Activated CD4-positive, CD25-positive, alpha-beta regulatory T cell treated with anti-CD3 and anti-CD28 coated beads, Interleukin-2, amount 50 U/mL, for 72 hours (primary cell): Measurements from ENCODE around the gene MAP4K4.
"Not testable (repeated sequence)": the region's sequence is repeated elsewhere in the genome, so short reads cannot be mapped to it uniquely, and the experiment has no call there.

Experiments
- DNase-seq: peaks from one replicate; pipeline ENCODE4 v3.0.0; 2021

Gene MAP4K4

DNA sequence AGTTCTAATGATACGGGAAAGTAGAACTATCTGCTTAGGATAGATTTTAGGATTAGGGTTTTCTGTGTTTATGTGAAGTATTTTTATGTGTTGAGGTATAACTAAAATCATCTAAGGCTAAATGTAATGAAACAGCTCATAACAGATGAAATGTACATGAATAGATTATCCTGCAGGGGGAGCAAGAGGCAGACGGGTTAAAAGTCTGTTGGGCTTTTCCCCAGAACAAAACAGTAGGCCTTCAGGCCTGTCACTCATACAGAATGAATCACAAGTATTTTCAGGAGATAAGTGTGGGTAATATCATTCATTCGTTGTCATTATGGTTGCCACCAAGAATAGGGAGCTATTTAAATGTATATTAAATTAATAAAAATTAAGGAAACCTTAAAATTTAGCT is 186.4 kb downstream of the MAP4K4 start:
- no peak for DNase-seq

- no peak for DNase-seq
Observed at GRCh38 chr2:101884423-101884822, 186.9 kb downstream of the MAP4K4 start.

DNA sequence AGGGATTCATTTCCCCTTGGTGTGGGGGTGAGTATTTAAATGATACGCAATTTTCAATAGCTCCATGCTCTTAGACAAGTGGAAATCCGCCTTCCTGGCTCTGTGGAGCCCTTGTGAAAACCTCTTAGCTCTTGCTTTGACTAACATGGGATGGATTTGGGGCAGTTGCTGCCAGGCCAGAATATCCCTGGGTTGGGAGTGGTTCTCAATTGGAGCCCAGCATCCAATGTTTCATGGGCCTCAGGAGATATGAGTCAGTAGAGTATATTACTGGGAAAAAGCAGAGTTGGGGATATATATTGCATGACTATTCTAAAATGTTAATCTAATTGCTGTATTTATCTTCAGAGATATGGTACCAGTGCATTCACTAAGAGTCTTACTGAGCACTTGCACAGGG is 189.8 kb downstream of the MAP4K4 start:
- no peak for DNase-seq

DNA sequence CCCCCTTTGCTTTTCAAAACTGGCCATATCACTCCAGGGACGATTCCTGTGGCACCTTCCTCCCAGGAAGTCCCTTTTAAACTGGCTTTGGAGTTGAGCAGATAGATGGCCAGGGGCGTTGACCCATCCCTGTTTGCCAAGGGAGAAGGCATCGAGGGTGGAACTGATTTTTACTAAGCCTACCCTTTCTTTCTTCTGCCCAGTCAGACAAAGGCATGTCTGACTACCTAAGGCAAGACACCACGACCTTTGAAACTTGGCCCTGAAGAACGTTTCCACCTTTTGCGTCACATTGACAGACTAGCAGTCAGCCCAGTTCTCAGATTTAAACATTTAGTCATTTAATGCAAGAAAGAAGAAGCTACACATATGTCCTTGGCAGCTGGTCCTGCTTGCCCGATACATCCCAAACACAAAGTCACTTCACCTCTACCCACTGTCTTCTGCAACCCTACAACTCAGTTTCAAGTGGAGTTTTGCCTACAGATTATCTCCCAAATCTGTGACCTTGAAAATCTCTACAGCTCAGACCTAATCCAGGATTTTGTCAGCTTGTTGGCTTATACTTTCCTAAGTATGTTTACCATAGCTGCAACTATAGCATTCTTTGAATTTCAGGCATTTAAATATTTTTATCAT is 192.1 kb downstream of the MAP4K4 start:
- no peak for DNase-seq

GRCh38 chr2:101892377-101892776 is 194.9 kb downstream of the MAP4K4 start:
- no peak for DNase-seq

DNA sequence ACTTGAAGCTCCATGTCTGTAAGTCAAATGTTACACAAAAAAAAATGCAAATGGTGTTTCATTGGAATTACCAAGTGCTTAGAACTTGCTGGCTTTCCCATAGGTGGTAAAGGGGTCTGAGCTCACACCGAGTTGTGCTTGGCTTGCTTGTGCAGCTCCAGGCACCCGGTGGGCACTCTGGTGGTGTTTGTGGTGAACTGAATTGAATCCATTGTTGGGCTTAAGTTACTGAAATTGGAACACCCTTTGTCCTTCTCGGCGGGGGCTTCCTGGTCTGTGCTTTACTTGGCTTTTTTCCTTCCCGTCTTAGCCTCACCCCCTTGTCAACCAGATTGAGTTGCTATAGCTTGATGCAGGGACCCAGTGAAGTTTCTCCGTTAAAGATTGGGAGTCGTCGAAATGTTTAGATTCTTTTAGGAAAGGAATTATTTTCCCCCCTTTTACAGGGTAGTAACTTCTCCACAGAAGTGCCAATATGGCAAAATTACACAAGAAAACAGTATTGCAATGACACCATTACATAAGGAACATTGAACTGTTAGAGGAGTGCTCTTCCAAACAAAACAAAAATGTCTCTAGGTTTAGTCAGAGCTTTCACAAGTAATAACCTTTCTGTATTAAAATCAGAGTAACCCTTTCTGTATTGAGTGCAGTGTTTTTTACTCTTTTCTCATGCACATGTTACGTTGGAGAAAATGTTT is 196.3 kb downstream of the MAP4K4 start:
- no peak for DNase-seq

DNA sequence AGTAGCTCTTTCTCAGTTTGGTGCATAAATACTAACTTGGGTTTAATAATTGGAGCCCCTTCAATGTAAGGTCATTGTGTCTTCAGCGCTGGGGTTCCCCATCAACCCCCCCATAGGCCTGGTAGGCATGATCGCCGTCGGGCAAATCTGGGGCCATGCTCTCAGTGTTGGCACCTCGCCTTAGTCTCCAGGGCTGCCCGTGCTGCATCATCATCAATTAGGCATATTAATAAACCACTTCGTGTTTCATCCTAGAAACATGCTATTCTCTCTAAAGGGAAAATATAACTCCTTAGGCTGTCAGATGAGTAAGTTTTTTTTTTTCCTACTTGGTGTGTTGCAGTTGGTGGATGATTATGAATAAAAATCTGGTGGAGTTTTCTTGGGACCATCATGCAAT is 197.5 kb downstream of the MAP4K4 start:
- DNase-seq, result no peak

DNA sequence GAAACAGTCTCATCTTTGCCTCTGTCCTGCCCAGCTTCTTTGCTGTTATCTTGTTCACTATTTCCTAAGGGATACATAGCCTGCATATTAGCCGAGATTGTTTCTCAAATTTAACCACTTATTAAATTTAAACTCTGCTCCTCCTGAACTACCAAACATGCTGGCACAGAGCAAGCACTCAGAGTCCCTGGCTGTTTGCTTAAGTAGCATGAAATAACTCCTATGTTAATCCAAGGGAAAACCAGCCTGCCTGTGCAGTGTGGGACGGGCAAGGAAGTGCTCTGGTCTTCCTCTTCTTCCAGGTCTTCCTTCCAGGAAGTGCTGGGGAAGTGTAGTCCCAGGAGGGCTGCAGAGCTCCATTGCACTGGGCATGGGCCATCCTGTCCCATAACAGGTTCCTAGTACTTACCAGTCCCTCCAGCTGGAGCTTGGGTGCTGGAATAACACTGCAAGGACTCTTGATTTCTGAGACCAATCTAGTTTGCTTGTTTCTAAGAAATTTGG is 198.4 kb downstream of the MAP4K4 start:
- DNase-seq, result no peak

GRCh38 chr2:101897301-101897700 is 199.8 kb downstream of the MAP4K4 start:
- DNase-seq, result no peak

DNA sequence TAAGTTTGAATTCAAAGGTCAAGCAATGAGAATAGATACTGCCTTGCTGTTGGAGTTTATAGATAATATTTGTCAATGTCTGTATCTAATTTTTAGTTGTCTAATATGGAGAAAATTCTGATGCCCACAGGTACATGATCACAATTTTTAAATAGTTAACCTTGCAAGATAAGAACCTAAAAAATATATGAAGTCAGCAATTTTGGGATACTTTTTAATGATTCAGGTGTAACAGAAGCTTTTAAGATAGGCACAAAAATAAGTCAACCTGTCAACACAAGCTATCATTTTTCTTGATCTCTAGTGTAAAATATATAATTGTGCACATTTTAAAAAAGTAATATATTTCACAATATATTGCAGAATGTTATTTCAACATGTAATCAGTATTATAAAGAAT is 201.8 kb downstream of the MAP4K4 start:
- DNase-seq, result no peak

GRCh38 chr2:101899871-101900270 is 202.4 kb downstream of the MAP4K4 start:
- no peak for DNase-seq

GRCh38 chr2:101900375-101900774 is 202.9 kb downstream of the MAP4K4 start:
- DNase-seq, result no peak

DNA sequence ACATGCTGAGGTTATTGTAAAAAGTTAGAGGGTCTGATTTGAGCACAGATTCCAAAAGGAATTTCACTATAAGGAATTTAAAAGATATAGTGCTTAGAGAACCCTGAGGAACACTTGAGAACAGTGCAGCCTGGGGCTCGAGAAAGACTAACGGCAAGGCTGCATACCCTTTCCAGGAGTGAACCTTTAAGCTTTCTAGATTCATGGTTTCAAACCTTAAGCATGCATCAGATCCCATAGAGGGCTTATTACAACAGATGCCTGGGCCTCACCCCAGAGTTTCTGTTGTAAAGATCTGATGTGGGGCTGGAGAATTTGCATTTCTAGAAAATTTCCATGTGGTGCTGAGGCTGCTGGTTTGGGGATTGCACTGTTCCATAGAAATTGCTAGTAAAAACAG is 203.7 kb downstream of the MAP4K4 start:
- no peak for DNase-seq

- no peak for DNase-seq
Observed at GRCh38 chr2:101902169-101902568, 204.7 kb downstream of the MAP4K4 start.

DNA sequence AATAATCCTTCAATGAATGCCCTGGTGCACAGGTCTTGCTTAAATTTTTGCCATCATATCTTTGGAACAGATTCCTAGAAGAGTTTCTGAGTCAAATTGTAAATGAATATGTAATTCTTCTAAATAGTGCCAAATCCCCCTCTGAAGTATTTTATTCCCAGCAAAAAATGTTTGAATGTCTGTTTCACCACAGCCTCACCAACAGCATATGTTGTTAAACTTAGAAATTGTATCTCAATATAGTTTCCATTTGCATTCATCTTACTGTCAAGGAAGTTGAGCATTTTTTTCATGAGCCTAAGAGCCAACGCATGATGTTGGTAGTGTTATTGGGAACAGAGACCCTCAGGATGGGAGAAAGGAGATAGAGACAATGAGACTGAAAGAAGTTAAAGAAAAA is 207.4 kb downstream of the MAP4K4 start:
- no peak for DNase-seq

DNA sequence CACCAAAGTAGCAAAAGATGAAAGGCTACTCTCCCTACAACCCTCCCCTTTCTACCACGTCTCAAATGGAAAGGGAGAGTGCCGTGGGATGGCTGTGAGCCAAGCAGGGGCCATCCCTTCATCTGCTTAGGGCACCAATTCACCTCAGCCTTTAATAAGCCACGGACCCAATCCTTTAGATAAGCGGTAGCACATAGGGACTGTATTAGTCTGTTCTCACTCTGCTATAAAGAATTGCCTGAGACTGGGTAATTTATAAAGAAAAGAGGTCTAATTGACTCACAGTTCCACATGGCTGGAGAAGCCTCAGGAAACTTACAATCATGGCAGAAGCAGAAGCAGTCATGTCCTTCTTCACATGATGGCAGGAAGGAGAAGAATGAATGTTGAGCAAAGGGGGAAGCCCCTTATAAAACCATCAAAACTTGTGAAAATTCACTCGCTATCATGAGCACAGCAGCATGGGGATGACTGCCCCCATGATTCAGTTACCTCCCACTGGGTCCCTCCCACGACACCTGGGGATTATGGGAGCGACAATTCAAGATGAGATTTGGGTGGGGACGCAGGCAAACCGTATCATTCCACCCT is 208.3 kb downstream of the MAP4K4 start:
- DNase-seq, result no peak

- no peak for DNase-seq
Observed at GRCh38 chr2:101909760-101910159, 212.3 kb downstream of the MAP4K4 start.

DNA sequence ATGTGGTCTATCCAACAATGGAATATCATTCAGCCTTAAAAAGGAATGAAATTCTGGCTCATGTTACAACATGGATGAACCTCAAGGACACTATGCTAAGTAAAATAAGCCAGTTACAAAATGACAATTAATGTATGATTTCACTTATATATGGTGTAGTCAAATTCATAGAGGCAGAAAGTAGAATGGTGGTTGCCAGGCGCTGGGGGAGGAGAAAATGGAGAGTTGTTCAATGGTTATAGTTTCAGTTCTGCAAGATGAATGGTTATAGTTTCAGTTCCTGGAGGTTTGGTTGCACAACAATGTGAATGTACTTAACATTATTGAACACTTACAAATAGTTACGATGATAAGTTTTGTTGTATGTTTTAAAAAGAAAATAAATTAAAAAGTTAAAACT is 215.0 kb downstream of the MAP4K4 start:
- no peak for DNase-seq

- no peak for DNase-seq
Observed at GRCh38 chr2:101921319-101921952, 223.9 kb downstream of the MAP4K4 start.

DNA sequence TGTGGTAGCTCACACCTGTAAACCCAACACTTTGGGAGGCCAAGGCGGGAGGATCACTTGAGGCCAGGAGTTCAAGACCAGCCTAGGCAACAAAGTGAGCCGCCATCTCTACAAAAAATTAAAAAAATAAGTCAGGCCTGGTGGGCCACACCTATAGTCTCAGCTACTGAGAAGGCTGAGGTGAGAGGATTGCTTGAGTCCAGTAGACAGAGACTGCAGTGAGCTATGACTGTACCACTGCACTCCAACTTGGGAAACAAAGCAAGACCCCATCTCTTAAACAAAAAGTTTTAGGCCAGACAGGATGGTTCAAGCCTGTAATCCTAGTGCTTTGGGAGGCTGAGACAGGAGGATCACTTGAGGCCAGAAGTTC is 224.4 kb downstream of the MAP4K4 start:
- no peak for DNase-seq

- not testable (repeated sequence) for DNase-seq
Observed at GRCh38 chr2:101924311-101924710, 226.8 kb downstream of the MAP4K4 start.

GRCh38 chr2:101930019-101930418 is 232.5 kb downstream of the MAP4K4 start:
- no peak for DNase-seq

DNA sequence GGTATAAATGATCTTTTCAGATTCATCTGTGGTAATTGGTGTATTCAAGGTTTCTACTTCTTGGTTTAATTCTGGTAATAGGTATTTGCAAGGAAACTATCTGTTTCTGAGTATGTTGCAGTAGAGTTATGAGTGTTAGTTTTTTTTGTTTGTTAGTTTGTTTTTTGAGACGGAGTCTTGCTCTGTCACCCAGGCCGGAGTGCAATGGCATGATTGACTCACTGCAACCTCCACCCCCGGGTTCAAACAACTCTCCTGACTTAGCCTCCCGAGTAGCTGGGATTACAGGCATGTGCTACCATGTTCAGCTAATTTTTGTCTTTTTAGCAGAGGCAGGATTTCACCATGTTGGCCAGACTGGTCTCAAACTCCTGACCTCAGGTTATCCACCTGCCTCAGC is 233.3 kb downstream of the MAP4K4 start:
- no peak for DNase-seq

- DNase-seq, result no peak
Observed at GRCh38 chr2:101931402-101931801, 233.9 kb downstream of the MAP4K4 start.
